GM23338 (cell line): Measurements from ENCODE around the gene GEN1. TPM values are rescaled to one million over a fixed set of nuclear protein-coding genes. Genes with fewer than 3 reads are reported as not detected.

ENCODE experiments used
- ATAC-seq: fragments of 200-7000 bp; cut with Tn5 transposase; 3 replicates; pipeline ENCODE4 v1.9.1; 2020
- DNase-seq: peaks from one replicate; pipeline ENCODE4 v3.0.0-alpha.2; 2015; ENCODE audit warnings: low spot score
- H2AFZ ChIP-seq: fragments of 200-600 bp; sonication (generic); 2 replicates; pipeline ENCODE4 v1.8.0; 2016; ENCODE audit warnings: antibody characterized with exemption, mild to moderate bottlenecking, moderate library complexity
- H3F3A ChIP-seq: fragments of 200-600 bp; sonication (generic); replicated peaks from 2 replicates; pipeline ENCODE4 v1.8.0; 2017; ENCODE audit warnings: antibody characterized with exemption, mixed run types, low read depth
- H3K27ac ChIP-seq: fragments of 200-600 bp; sonication (generic); 2 replicates; pipeline ENCODE4 v1.6.1; 2016; ENCODE audit warnings: low read depth
- H3K27me3 ChIP-seq: fragments of 200-600 bp; sonication (generic); 2 replicates; pipeline ENCODE4 v1.8.0; 2016; ENCODE audit warnings: mild to moderate bottlenecking, mixed run types, moderate library complexity; ENCODE audit not compliant: insufficient read depth
- H3K36me3 ChIP-seq: fragments of 200-600 bp; sonication (generic); 2 replicates; pipeline ENCODE4 v1.8.0; 2016; ENCODE audit warnings: mild to moderate bottlenecking; ENCODE audit not compliant: insufficient read depth
- H3K4me1 ChIP-seq: fragments of 200-600 bp; sonication (generic); 2 replicates; pipeline ENCODE4 v1.8.0; 2016; ENCODE audit warnings: mild to moderate bottlenecking, moderate library complexity; ENCODE audit not compliant: insufficient read depth
- H3K4me2 ChIP-seq: fragments of 200-600 bp; sonication (generic); 2 replicates; pipeline ENCODE4 v1.7.1; 2017; ENCODE audit warnings: mixed run types
- H3K4me3 ChIP-seq: fragments of 200-600 bp; sonication (generic); 2 replicates; pipeline ENCODE4 v1.6.1; 2016; ENCODE audit warnings: mixed run types
- H3K79me2 ChIP-seq: fragments of 200-600 bp; sonication (generic); replicated peaks from 2 replicates; pipeline ENCODE4 v1.8.0; 2017; ENCODE audit warnings: mild to moderate bottlenecking; ENCODE audit not compliant: insufficient read depth
- H3K9me2 ChIP-seq: fragments of 200-600 bp; sonication (generic); 2 replicates; pipeline ENCODE4 v1.8.0; 2017; ENCODE audit not compliant: insufficient read depth
- H4K20me1 ChIP-seq: fragments of 200-600 bp; sonication (generic); replicated peaks from 2 replicates; pipeline ENCODE4 v1.8.0; 2017; ENCODE audit warnings: mild to moderate bottlenecking; ENCODE audit not compliant: insufficient read depth
- H3K27ac Mint-ChIP-seq: 2 replicates; pipeline ENCODE4 v1.8.0; 2020; ENCODE audit warnings: inconsistent platforms, mild to moderate bottlenecking, moderate library complexity, mixed read lengths
- H3K27me3 Mint-ChIP-seq: 3 replicates; pipeline ENCODE4 v1.8.0; 2022; ENCODE audit warnings: low read depth, mild to moderate bottlenecking, moderate library complexity, mixed read lengths, inconsistent platforms; ENCODE audit not compliant: insufficient read depth, poor library complexity
- H3K36me3 Mint-ChIP-seq: 3 replicates; pipeline ENCODE4 v1.8.0; 2021; ENCODE audit warnings: low read depth, mild to moderate bottlenecking, inconsistent platforms, moderate library complexity, mixed read lengths
- H3K4me1 Mint-ChIP-seq: 3 replicates; pipeline ENCODE4 v1.8.0; 2020; ENCODE audit warnings: mild to moderate bottlenecking, inconsistent platforms, mixed read lengths
- H3K4me3 Mint-ChIP-seq: 3 replicates; pipeline ENCODE4 v1.8.0; 2021; ENCODE audit warnings: moderate library complexity, mild to moderate bottlenecking, inconsistent platforms, mixed read lengths
- H3K9me3 Mint-ChIP-seq: 3 replicates; pipeline ENCODE4 v1.8.0; 2020; ENCODE audit warnings: moderate library complexity, mild to moderate bottlenecking, inconsistent platforms, mixed read lengths
- CREB1 ChIP-seq: fragments of 250-450 bp; sonication (Bioruptor Pico); IDR thresholded peaks from 2 replicates; pipeline ENCODE4 v1.5.0; 2020; ENCODE audit warnings: low read depth, mild to moderate bottlenecking, moderate library complexity
- ETS1 ChIP-seq: IDR thresholded peaks from 2 replicates; pipeline ENCODE4 v1.6.1; 2016; ENCODE audit warnings: antibody characterized with exemption
- EZH2 ChIP-seq: fragments of 200-600 bp; sonication (generic); IDR thresholded peaks from one replicate; pipeline ENCODE4 v1.8.0; 2017; ENCODE audit warnings: antibody characterized with exemption, mild to moderate bottlenecking, low read depth; ENCODE audit not compliant: unreplicated experiment
- EZH2phosphoT487 ChIP-seq: fragments of 200-600 bp; sonication (generic); IDR thresholded peaks from one replicate; pipeline ENCODE4 v1.8.1; 2018; ENCODE audit warnings: antibody characterized with exemption; ENCODE audit not compliant: unreplicated experiment
- JUNB ChIP-seq: IDR thresholded peaks from one replicate; pipeline ENCODE4 v1.6.1; 2016; ENCODE audit warnings: antibody characterized with exemption; ENCODE audit not compliant: unreplicated experiment
- NANOG ChIP-seq: IDR thresholded peaks from 2 replicates; pipeline ENCODE4 v1.6.1; 2016; ENCODE audit warnings: antibody characterized with exemption, borderline replicate concordance
- POLR2AphosphoS5 ChIP-seq: IDR thresholded peaks from 2 replicates; pipeline ENCODE4 v1.6.1; 2016; ENCODE audit warnings: antibody characterized with exemption, low read depth
- REST ChIP-seq: IDR thresholded peaks from one replicate; pipeline ENCODE4 v1.6.1; 2018; ENCODE audit warnings: antibody characterized with exemption; ENCODE audit not compliant: unreplicated experiment
- STAT1 ChIP-seq: IDR thresholded peaks from one replicate; pipeline ENCODE4 v1.6.1; 2016; ENCODE audit warnings: antibody characterized with exemption; ENCODE audit not compliant: unreplicated experiment
- ZNF114 ChIP-seq: fragments of 250-450 bp; sonication (Bioruptor Pico); IDR thresholded peaks from 2 replicates; pipeline ENCODE4 v1.5.0; 2020; ENCODE audit warnings: mild to moderate bottlenecking, moderate library complexity
- ZNF331 ChIP-seq: fragments of 250-450 bp; sonication (Bioruptor Pico); IDR thresholded peaks from 2 replicates; pipeline ENCODE4 v1.5.0; 2020; ENCODE audit warnings: low read depth, mild to moderate bottlenecking, moderate library complexity
- polyA plus RNA-seq: library from polyadenylated mRNA; unstranded; fragments of >200 nt; fragmentation: Nextera tagmentation; extraction: Ambion mirVana; gene quantifications from 2 replicates; pipeline ENCODE4 v1.2.1, GENCODE V29; 2016
- total RNA-seq: library from RNA; depleted of rRNA; stranded (reverse); fragments of >200 nt; shearing (Covaris generic); gene quantifications from 2 replicates; pipeline ENCODE4 v1.2.3, GENCODE V29; 2014
- TF ChIP-seq, protein P1 (sequence below): fragments of 250-450 bp; sonication (Bioruptor Pico); IDR thresholded peaks from 2 replicates; pipeline ENCODE4 v1.5.0; 2020; ENCODE audit warnings: mild to moderate bottlenecking, moderate library complexity

Gene GEN1
- total and polyA plus RNA-seq, 2 experiments from 2014 or later = 14.2 to 43.3 TPM

DNA sequence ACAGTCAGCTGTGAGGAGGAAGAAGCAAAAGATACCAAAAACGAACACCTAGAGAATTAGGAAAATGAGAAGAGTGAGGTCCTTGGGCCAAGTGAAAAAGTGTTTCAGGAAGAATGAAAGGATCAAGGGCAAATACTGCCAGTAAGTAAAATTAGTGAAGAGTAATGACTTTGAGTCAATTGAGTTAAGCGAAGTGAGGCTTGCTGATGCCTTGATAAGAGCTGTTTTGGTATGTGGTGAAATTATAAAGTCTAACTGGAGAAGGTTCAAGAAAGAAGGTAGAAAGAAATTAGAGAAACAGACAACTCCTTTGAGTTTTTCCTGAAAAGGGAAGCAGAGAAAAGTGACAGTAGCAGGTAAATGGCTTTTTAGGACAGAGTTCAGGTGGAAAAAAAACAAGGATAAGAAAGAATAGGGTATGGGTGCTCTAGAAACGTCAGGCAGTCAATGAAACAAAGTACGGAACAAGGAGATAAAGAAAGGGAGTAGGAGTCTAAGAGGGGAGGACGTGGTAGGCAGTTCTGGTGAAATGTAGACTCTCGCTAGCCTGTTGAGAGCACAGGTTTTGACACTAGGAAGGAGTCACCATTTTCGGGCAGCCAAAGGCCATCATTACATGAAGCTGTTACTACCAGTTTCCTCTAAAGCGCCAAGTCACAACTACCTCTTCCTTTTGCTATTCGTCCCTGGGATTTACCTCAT lies 43.2 kb upstream of the GEN1 start (continued):
- TF ChIP-seq EZH2phosphoT487 (no peak), ETS1 (no peak), EZH2 (no peak)

DNA sequence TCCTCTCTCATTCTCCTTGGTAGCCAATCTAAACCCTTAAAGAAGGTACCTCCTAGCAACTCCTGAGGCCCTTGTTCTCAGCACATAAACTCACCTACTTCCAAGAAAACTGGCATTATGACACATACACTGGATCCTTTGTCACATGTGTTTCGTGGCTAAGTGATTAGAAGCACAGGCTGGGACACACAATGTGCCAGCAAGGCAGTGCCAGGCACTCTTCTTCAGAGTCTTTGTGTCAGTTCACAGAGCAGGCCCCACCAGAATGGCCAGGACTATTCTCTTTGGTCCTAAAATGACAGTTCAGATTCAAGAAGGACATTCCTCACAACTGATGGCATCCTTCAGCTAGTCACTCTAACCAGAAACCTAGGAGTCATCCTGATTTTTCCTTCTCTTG lies 40.6 kb upstream of the GEN1 start:
- Histone ChIP-seq H3K9me2 (no peaks in the 10 kb centered on the region), H3K4me3 (no peak overlapping the region), H3F3A (no peaks in the 10 kb centered on the region), H3K27me3 (no peaks in the 10 kb centered on the region), H3K79me2 (no peaks in the 10 kb centered on the region), H2AFZ (no peak overlapping the region), H3K4me1 (no peaks in the 10 kb centered on the region), H3K4me2 (no peak overlapping the region), H4K20me1 (no peaks in the 10 kb centered on the region; the same call in 1 of the 2 replicates), H3K27ac (no peak overlapping the region; the same call in 1 of the 2 replicates), H3K36me3 (peaks cover 44% of the 10 kb centered on the region)
- H3K4me3 Mint-ChIP-seq = no peak overlapping the region
- no peaks in the 10 kb centered on the region for H3K27me3 Mint-ChIP-seq
- H3K36me3 Mint-ChIP-seq = peaks cover 51% of the 10 kb centered on the region
- H3K9me3 Mint-ChIP-seq = no peaks in the 10 kb centered on the region; the same call in 2 of the 3 replicates
- DNase-seq (no peak), ATAC-seq (no peak)
- H3K4me1 Mint-ChIP-seq = no peaks in the 10 kb centered on the region
- H3K27ac Mint-ChIP-seq = no peak overlapping the region
- TF ChIP-seq EZH2 = no peak
- TF ChIP-seq, protein P1, sequence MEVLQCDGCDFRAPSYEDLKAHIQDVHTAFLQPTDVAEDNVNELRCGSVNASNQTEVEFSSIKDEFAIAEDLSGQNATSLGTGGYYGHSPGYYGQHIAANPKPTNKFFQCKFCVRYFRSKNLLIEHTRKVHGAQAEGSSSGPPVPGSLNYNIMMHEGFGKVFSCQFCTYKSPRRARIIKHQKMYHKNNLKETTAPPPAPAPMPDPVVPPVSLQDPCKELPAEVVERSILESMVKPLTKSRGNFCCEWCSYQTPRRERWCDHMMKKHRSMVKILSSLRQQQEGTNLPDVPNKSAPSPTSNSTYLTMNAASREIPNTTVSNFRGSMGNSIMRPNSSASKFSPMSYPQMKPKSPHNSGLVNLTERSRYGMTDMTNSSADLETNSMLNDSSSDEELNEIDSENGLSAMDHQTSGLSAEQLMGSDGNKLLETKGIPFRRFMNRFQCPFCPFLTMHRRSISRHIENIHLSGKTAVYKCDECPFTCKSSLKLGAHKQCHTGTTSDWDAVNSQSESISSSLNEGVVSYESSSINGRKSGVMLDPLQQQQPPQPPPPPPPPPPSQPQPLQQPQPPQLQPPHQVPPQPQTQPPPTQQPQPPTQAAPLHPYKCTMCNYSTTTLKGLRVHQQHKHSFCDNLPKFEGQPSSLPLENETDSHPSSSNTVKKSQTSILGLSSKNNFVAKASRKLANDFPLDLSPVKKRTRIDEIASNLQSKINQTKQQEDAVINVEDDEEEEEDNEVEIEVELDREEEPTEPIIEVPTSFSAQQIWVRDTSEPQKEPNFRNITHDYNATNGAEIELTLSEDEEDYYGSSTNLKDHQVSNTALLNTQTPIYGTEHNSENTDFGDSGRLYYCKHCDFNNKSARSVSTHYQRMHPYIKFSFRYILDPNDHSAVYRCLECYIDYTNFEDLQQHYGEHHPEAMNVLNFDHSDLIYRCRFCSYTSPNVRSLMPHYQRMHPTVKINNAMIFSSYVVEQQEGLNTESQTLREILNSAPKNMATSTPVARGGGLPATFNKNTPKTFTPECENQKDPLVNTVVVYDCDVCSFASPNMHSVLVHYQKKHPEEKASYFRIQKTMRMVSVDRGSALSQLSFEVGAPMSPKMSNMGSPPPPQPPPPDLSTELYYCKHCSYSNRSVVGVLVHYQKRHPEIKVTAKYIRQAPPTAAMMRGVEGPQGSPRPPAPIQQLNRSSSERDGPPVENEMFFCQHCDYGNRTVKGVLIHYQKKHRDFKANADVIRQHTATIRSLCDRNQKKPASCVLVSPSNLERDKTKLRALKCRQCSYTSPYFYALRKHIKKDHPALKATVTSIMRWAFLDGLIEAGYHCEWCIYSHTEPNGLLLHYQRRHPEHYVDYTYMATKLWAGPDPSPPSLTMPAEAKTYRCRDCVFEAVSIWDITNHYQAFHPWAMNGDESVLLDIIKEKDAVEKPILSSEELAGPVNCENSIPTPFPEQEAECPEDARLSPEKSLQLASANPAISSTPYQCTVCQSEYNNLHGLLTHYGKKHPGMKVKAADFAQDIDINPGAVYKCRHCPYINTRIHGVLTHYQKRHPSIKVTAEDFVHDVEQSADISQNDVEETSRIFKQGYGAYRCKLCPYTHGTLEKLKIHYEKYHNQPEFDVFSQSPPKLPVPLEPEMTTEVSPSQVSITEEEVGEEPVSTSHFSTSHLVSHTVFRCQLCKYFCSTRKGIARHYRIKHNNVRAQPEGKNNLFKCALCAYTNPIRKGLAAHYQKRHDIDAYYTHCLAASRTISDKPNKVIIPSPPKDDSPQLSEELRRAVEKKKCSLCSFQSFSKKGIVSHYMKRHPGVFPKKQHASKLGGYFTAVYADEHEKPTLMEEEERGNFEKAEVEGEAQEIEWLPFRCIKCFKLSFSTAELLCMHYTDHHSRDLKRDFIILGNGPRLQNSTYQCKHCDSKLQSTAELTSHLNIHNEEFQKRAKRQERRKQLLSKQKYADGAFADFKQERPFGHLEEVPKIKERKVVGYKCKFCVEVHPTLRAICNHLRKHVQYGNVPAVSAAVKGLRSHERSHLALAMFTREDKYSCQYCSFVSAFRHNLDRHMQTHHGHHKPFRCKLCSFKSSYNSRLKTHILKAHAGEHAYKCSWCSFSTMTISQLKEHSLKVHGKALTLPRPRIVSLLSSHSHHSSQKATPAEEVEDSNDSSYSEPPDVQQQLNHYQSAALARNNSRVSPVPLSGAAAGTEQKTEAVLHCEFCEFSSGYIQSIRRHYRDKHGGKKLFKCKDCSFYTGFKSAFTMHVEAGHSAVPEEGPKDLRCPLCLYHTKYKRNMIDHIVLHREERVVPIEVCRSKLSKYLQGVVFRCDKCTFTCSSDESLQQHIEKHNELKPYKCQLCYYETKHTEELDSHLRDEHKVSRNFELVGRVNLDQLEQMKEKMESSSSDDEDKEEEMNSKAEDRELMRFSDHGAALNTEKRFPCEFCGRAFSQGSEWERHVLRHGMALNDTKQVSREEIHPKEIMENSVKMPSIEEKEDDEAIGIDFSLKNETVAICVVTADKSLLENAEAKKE (CRISPR knock-in tag) = no peak
- TF ChIP-seq EZH2phosphoT487 = no peak
- no peak for TF ChIP-seq JUNB
- no peak for TF ChIP-seq REST
- TF ChIP-seq POLR2AphosphoS5 = no peak
- TF ChIP-seq STAT1 = no peak
- TF ChIP-seq NANOG = no peak
- no peak for TF ChIP-seq CREB1 (CRISPR knock-in tag)
- TF ChIP-seq ETS1 = no peak
- no peak for TF ChIP-seq ZNF114 (CRISPR knock-in tag)
- no peak for TF ChIP-seq ZNF331 (CRISPR knock-in tag)
